Measurements from ENCODE around the gene LY6G6D. TPM values are rescaled to one million over a fixed set of nuclear protein-coding genes. Genes with fewer than 3 reads are reported as not detected.

LY6G6D gene
- total RNA-seq, 3 donors from 2014 or later (not counting 1 experiment from before 2014, with no cell fraction given), result 0.94 TPM; not detected in 2

DNA sequence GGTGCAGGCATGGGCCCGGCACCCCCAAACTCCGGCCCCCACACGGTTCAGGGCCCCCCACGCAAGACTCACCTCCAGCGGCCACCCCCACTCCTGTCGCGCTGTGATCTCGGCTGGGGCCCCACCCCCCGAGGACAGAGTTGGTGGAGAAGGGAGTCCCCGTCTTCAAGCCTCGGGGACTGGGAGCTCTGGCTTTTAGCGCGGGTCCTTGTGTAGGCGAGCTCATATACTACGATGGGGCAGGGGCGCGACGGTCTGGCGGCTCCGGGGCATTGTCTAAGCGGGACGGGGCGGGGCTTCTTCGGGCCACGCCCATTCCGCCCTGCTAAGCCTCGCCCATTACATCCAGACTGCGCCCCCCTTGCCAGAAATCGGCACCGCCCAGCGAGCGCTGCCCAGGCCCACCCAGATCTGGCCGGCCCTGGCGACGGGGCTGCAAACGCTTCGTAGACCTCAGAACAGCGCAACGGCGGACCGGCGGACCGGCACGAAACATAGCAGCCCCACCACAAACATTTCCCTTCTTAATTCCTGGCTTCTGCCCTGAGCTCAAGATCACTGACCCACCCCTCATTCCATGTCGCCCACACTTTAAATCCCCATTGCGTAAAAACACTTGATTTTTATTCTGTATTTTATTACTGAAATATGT lies 15.0 kb downstream of the LY6G6D start:
- Mint-ChIP-seq H3K4me1 (peaks cover 56 to 77% of the 10 kb centered on the region in 2 donors), H3K4me3 (peak overlapping the region; percentile 97), H3K27me3 (ENCODE audit: low read depth in 2 of 2) (no peaks in the 10 kb centered on the region), H3K36me3 (peaks cover 16% of the 10 kb centered on the region), H3K27ac (peak overlapping the region; percentile 90 to 91), H3K9me3 (no peaks in the 10 kb centered on the region)
- H3K27me3 ChIP-seq (ENCODE audit: control insufficient read depth, insufficient read depth, low read length), result no peaks in the 10 kb centered on the region
- peak overlapping the region; percentile 64 for H3K27ac ChIP-seq (ENCODE audit: low read length)
- WGBS (ENCODE audit: insufficient coverage), result 5% methylated on average over 43 of the region's 46 CpGs
- no peaks in the 10 kb centered on the region for H3K9me3 ChIP-seq (ENCODE audit: control insufficient read depth, insufficient read depth, low read length)
- peaks cover 68% of the 10 kb centered on the region for H3K4me1 ChIP-seq (ENCODE audit: control insufficient read depth, insufficient read depth, low read length)
- H3K36me3 ChIP-seq (ENCODE audit: control insufficient read depth, insufficient read depth, low read length), result peaks cover 49% of the 10 kb centered on the region
- ATAC-seq, result peak; percentile 42 to 67 (median 63)
- peak; percentile 75 to 83 for DNase-seq
- intact Hi-C loops (cut with micrococcal nuclease), result loop anchor here (1.0 to 10.0 kb wide), 3 partner anchors 39 to 185 kb away; partner anchors contain the start of genes ATP6V1G2, DDX39B and NFKBIL1
- H3K4me3 ChIP-seq (ENCODE audit: low read length), result peak overlapping the region; percentile 75
- TF ChIP-seq, protein P1, sequence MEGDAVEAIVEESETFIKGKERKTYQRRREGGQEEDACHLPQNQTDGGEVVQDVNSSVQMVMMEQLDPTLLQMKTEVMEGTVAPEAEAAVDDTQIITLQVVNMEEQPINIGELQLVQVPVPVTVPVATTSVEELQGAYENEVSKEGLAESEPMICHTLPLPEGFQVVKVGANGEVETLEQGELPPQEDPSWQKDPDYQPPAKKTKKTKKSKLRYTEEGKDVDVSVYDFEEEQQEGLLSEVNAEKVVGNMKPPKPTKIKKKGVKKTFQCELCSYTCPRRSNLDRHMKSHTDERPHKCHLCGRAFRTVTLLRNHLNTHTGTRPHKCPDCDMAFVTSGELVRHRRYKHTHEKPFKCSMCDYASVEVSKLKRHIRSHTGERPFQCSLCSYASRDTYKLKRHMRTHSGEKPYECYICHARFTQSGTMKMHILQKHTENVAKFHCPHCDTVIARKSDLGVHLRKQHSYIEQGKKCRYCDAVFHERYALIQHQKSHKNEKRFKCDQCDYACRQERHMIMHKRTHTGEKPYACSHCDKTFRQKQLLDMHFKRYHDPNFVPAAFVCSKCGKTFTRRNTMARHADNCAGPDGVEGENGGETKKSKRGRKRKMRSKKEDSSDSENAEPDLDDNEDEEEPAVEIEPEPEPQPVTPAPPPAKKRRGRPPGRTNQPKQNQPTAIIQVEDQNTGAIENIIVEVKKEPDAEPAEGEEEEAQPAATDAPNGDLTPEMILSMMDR (IDR thresholded peaks at IDR 0.05), result no peak

DNA sequence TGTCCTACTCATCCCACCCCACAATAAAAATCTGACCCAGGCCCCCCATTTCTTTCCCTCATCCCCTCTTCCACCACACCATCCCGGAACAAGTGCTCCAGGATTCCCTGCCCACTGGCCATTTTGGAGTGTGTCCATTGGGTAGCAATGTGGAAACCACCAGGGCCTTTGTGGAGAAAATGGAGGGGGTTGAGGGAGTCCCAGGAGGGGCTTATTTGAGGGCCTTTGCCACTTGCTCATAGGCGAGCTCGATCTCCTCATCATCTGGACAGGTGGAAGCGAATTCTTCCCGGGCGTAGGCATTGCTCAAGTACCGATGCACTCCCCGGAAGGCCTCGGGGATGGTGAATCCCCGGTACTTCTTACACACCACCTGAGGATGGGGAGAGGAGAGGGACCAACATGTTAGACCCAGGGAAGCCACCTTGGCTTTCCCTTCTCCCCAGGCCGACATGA lies 15.5 kb downstream of the LY6G6D start:
- DNase-seq (no peak), ATAC-seq (no peak)
- H3K9me3 Mint-ChIP-seq, result no peaks in the 10 kb centered on the region
- no peak overlapping the region for H3K4me3 ChIP-seq (ENCODE audit: low read length)
- H3K36me3 Mint-ChIP-seq, result peaks cover 14% of the 10 kb centered on the region
- H3K27me3 ChIP-seq (ENCODE audit: control insufficient read depth, insufficient read depth, low read length), result no peaks in the 10 kb centered on the region
- TF ChIP-seq, protein P1 (IDR thresholded peaks at IDR 0.05), result no peak
- WGBS (ENCODE audit: insufficient coverage), result 90% methylated on average over 11 of the region's 11 CpGs
- peak overlapping the region; percentile 90 to 91 for H3K27ac Mint-ChIP-seq
- H3K36me3 ChIP-seq (ENCODE audit: control insufficient read depth, insufficient read depth, low read length), result peaks cover 49% of the 10 kb centered on the region
- H3K9me3 ChIP-seq (ENCODE audit: control insufficient read depth, insufficient read depth, low read length), result no peaks in the 10 kb centered on the region
- peaks cover 68% of the 10 kb centered on the region for H3K4me1 ChIP-seq (ENCODE audit: control insufficient read depth, insufficient read depth, low read length)
- peaks cover 57 to 80% of the 10 kb centered on the region in 2 donors for H3K4me1 Mint-ChIP-seq
- peak overlapping the region; percentile 97 for H3K4me3 Mint-ChIP-seq
- intact Hi-C loops (cut with micrococcal nuclease), result loop anchor here (1.0 to 10.0 kb wide), 2 partner anchors 100 to 186 kb away; partner anchors contain the start of genes ATP6V1G2, DDX39B and NFKBIL1
- peak overlapping the region; percentile 64 for H3K27ac ChIP-seq (ENCODE audit: low read length)
- H3K27me3 Mint-ChIP-seq (ENCODE audit: low read depth in 2 of 2), result no peaks in the 10 kb centered on the region

DNA sequence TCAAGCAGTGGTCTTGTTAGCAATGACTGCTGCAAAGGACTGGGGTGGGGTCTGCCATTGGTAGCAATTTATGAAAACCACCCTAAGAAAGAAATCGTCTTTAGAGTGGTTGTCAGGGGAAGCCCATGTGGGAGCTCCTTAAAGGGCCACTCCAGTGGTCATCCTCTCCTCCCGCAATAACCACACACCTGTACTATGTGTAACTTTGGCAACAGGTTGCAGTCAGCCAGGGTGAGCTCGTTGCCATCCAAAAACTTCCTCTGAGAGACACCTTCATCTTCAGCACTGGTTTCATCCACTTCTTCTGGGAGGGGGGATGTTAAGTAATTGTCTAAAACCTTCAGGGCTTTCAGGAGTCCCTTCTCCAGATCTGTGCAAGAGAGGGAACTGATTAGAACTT lies 16.9 kb downstream of the LY6G6D start:
- TF ChIP-seq, protein P1 (IDR thresholded peaks at IDR 0.05), result no peak
- Histone ChIP-seq H3K9me3 (ENCODE audit: control insufficient read depth, insufficient read depth, low read length) (no peaks in the 10 kb centered on the region), H3K27me3 (ENCODE audit: control insufficient read depth, insufficient read depth, low read length) (no peaks in the 10 kb centered on the region), H3K36me3 (ENCODE audit: control insufficient read depth, insufficient read depth, low read length) (peaks cover 41% of the 10 kb centered on the region), H3K27ac (ENCODE audit: low read length) (no peak overlapping the region), H3K4me3 (ENCODE audit: low read length) (no peak overlapping the region), H3K4me1 (ENCODE audit: control insufficient read depth, insufficient read depth, low read length) (peaks cover 68% of the 10 kb centered on the region)
- Mint-ChIP-seq H3K36me3 (peaks cover under 1% of the 10 kb centered on the region), H3K4me1 (peaks cover 55 to 80% of the 10 kb centered on the region in 2 donors), H3K27ac (peak overlapping the region; percentile 90 to 91), H3K9me3 (no peaks in the 10 kb centered on the region), H3K27me3 (ENCODE audit: low read depth in 2 of 2) (no peaks in the 10 kb centered on the region), H3K4me3 (peak overlapping the region; percentile 97)
- intact Hi-C loops (cut with micrococcal nuclease), result loop anchor here (10.0 kb wide), 1 partner anchor 187 kb away; the partner anchor contains the start of genes ATP6V1G2, DDX39B and NFKBIL1
- ATAC-seq (no peak), DNase-seq (no peak)
- 88% methylated on average over 2 of the region's 3 CpGs for WGBS (ENCODE audit: insufficient coverage)
